AG04449 (cell line): Measurements from ENCODE around the gene RBM14.
"Not testable (repeated sequence)": the region's sequence is repeated elsewhere in the genome, so short reads cannot be mapped to it uniquely, and the experiment has no call there.

Source experiments
- CTCF ChIA-PET: fragments of 350-600 bp; formaldehyde crosslinking; extraction: SDS; loops from one replicate; lab custom pipeline; 2021; ENCODE audit warnings: antibody characterized with exemption; lab: Yijun Ruan, JAX
- POLR2A ChIA-PET: fragments of 400-600, 350-600 bp; formaldehyde crosslinking; extraction: SDS; loops from one replicate; lab custom pipeline; 2020; ENCODE audit warnings: antibody characterized with exemption, inconsistent platforms; lab: Yijun Ruan, JAX
- DNase-seq: peaks from one replicate; pipeline ENCODE4 v3.0.0-alpha.2; 2010; ENCODE audit warnings: low read depth, low spot score
- H3K4me3 ChIP-seq: 2 replicates; pipeline ENCODE4 v1.5.1; 2011; ENCODE audit warnings: low read depth, mild to moderate bottlenecking, control low read depth, low read length
- CTCF ChIP-seq: IDR thresholded peaks from one replicate; pipeline ENCODE4 v1.5.1; 2011; ENCODE audit warnings: mild to moderate bottlenecking, moderate library complexity, low read length, control low read depth, inconsistent platforms; ENCODE audit not compliant: insufficient read depth; ENCODE audit errors: missing control alignments

Gene RBM14

GRCh38 chr11:66632952-66633351 is 16.5 kb downstream of the RBM14 start:
- no peak overlapping the region for H3K4me3 ChIP-seq
- TF ChIP-seq CTCF = no peak
- ChIA-PET POLR2A (interaction anchor here (0.8 kb wide), 1 partner anchor 9 kb away, joined by 3 read pairs; no protein-coding TSS in a partner anchor), CTCF (interaction anchor here (1.3 kb wide), 1 partner anchor 16 kb away, joined by 3 read pairs; no protein-coding TSS in a partner anchor)
- DNase-seq = no peak

- ChIA-PET POLR2A (interaction anchor here (0.8 kb wide), 1 partner anchor 20 kb away, joined by 3 read pairs; the partner anchor contains the start of gene RBM14), CTCF (no interaction called here)
- no peak for DNase-seq
- no peak for TF ChIP-seq CTCF
- H3K4me3 ChIP-seq = no peak overlapping the region
Measured at GRCh38 chr11:66636411-66636810, 20.0 kb downstream of the RBM14 start.

GRCh38 chr11:66637557-66638176 is 21.2 kb downstream of the RBM14 start:
- CTCF ChIA-PET = interaction anchor here (0.8 to 1.8 kb wide), 5 partner anchors 9 to 251 kb away, joined by 3 to 6 read pairs (median 5); partner anchors contain the start of genes CCDC87 and CCS
- POLR2A ChIA-PET = interaction anchor here (0.6 to 2.7 kb wide), 11 partner anchors 8 to 325 kb away, joined by 3 to 37 read pairs (median 4); partner anchors contain the start of gene RBM14

GRCh38 chr11:66638177-66639065 is 22.0 kb downstream of the RBM14 start, which contains the start of gene RBM4:
RBM4 (plus strand) TSS chr11:66638703; CDS start chr11:66639712, 1,009 bp downstream.
- no peak for TF ChIP-seq CTCF
- peak; percentile 99 for DNase-seq
- CTCF ChIA-PET = interaction anchor here (0.8 to 1.8 kb wide), 6 partner anchors 10 to 252 kb away, joined by 3 to 6 read pairs (median 4); partner anchors contain the start of genes CCDC87, CCS and RBM4B
- H3K4me3 ChIP-seq = peak within 1 kb of the TSS; percentile 86
- POLR2A ChIA-PET = interaction anchor here (0.6 to 2.7 kb wide), 13 partner anchors 9 to 326 kb away, joined by 3 to 37 read pairs (median 4); partner anchors contain the start of gene RBM14

More at GRCh38 chr11:66637557-66638176, 21.2 kb downstream of the RBM14 start:
- DNase-seq = no peak
- no peak for TF ChIP-seq CTCF
- H3K4me3 ChIP-seq = peak overlapping the region; percentile 60

- no peak for TF ChIP-seq CTCF
- ChIA-PET CTCF (interaction anchor here (0.9 kb wide), 1 partner anchor 38 kb away, joined by 3 read pairs; the partner anchor contains the start of gene RBM4B), POLR2A (interaction anchor here (0.7 to 2.7 kb wide), 4 partner anchors 8 to 39 kb away, joined by 3 to 37 read pairs (median 6); partner anchors contain the start of gene RBM14)
- H3K4me3 ChIP-seq = peak overlapping the region; percentile 86
- DNase-seq = no peak
Measured at GRCh38 chr11:66639066-66639813, 22.8 kb downstream of the RBM14 start.

GRCh38 chr11:66639814-66640340 is 23.4 kb downstream of the RBM14 start:
- CTCF ChIA-PET, DNase-seq, POLR2A ChIA-PET: not testable (repeated sequence)
- peak overlapping the region; percentile 86 for H3K4me3 ChIP-seq
